Epithelial cell of prostate (primary cell): Measurements from ENCODE around the gene IRF3.
A peak's percentile ranks its signal among the peaks of the same experiment; 100 is the strongest.
"Not testable (repeated sequence)": the region's sequence is repeated elsewhere in the genome, so short reads cannot be mapped to it uniquely, and the experiment has no call there.

Experiments
- DNase-seq: peaks from one replicate; pipeline ENCODE4 v3.0.0-alpha.2; 2011; ENCODE audit warnings: low read depth, low spot score
- H3K27ac ChIP-seq: fragments of 450-650 bp; 2 replicates; pipeline ENCODE4 v1.5.1; 2017; ENCODE audit warnings: mild to moderate bottlenecking

IRF3 gene

GRCh38 chr19:49652551-49653465 lies 12.8 kb downstream of the IRF3 start:
- no peak for DNase-seq
- H3K27ac ChIP-seq: no peak overlapping the region

- no peak for DNase-seq
- no peak overlapping the region for H3K27ac ChIP-seq
Observed at GRCh38 chr19:49651820-49652550, 13.7 kb downstream of the IRF3 start.

- H3K27ac ChIP-seq: no peak overlapping the region
- no peak for DNase-seq
Observed at GRCh38 chr19:49651029-49651819, 14.4 kb downstream of the IRF3 start.

GRCh38 chr19:49646586-49646985 lies 19.1 kb downstream of the IRF3 start:
- no peak for DNase-seq
- H3K27ac ChIP-seq: no peak overlapping the region

- DNase-seq: no peak
- no peak overlapping the region for H3K27ac ChIP-seq
Observed at GRCh38 chr19:49645995-49646394, 19.7 kb downstream of the IRF3 start.

GRCh38 chr19:49645592-49645991 lies 20.1 kb downstream of the IRF3 start:
- H3K27ac ChIP-seq: no peak overlapping the region
- DNase-seq: no peak

GRCh38 chr19:49643466-49643865 lies 22.2 kb downstream of the IRF3 start:
- H3K27ac ChIP-seq: peak overlapping the region; percentile 100

GRCh38 chr19:49642492-49643035 lies 23.1 kb downstream of the IRF3 start:
- DNase-seq: no peak
- H3K27ac ChIP-seq: peak overlapping the region; percentile 100

More at GRCh38 chr19:49643466-49643865, 22.2 kb downstream of the IRF3 start:
- DNase-seq: no peak

- H3K27ac ChIP-seq: peak within 1 kb of the TSS; percentile 100
- peak; percentile 97 for DNase-seq
Observed at GRCh38 chr19:49641688-49642491, 23.8 kb downstream of the IRF3 start, which contains the start of gene SCAF1. TSS of gene SCAF1 (plus strand) at chr19:49642209. CDS start at chr19:49645027, 2,818 bp downstream.

GRCh38 chr19:49640113-49640898 lies 25.4 kb downstream of the IRF3 start, which contains the start of gene RRAS:
TSS of gene RRAS (minus strand) at chr19:49640143. CDS start at chr19:49640098, 45 bp downstream.
- peak within 1 kb of the TSS; percentile 100 for H3K27ac ChIP-seq
- DNase-seq: peak; percentile 98

- no peak for DNase-seq
Observed at GRCh38 chr19:49639401-49640112, 26.1 kb downstream of the IRF3 start.

GRCh38 chr19:49637821-49638738 lies 27.6 kb downstream of the IRF3 start:
- peak; percentile 12 for DNase-seq
- H3K27ac ChIP-seq: peak overlapping the region; percentile 100

More at GRCh38 chr19:49639401-49640112, 26.1 kb downstream of the IRF3 start:
- peak overlapping the region; percentile 100 for H3K27ac ChIP-seq

- H3K27ac ChIP-seq: no peak overlapping the region
- no peak for DNase-seq
Observed at GRCh38 chr19:49636233-49636932, 29.3 kb downstream of the IRF3 start.

GRCh38 chr19:49635530-49636232 lies 30.0 kb downstream of the IRF3 start:
- no peak overlapping the region for H3K27ac ChIP-seq
- DNase-seq: no peak

GRCh38 chr19:49633273-49633672 lies 32.4 kb downstream of the IRF3 start:
- not testable (repeated sequence) for H3K27ac ChIP-seq, DNase-seq
